ENCODE data around the gene KCTD5.
A peak's percentile ranks its signal among the peaks of the same experiment; 100 is the strongest.

KCTD5 gene

GRCh38 chr16:2752035-2752849 lies 69.9 kb downstream of the KCTD5 start, which contains the start of gene SRRM2:
Gene SRRM2, plus strand, starts transcription at chr16:2752638. Its CDS starts 3,727 bp downstream, at chr16:2756365.
- DNase-seq (ENCODE audit: low read depth) = peak; percentile 77

GRCh38 chr16:2752850-2753732 lies 70.8 kb downstream of the KCTD5 start:
- DNase-seq (ENCODE audit: low read depth) = no peak

GRCh38 chr16:2753733-2754020 lies 71.4 kb downstream of the KCTD5 start:
- DNase-seq (ENCODE audit: low read depth) = no peak

- DNase-seq (ENCODE audit: low read depth) = no peak
These were observed 72.8 kb downstream of the KCTD5 start for GRCh38 chr16:2755158-2755557.

- DNase-seq (ENCODE audit: low read depth) = no peak
These were observed 74.1 kb downstream of the KCTD5 start for GRCh38 chr16:2756288-2757015.

GRCh38 chr16:2757344-2757743 lies 75.0 kb downstream of the KCTD5 start:
- no peak for DNase-seq (ENCODE audit: low read depth)

All from GM04503 (cell line).